ENCODE data around the gene CETN1.

Gene CETN1

GRCh38 chr18:623761-624620 is 43.8 kb downstream of the CETN1 start:
- DNase-seq, result peak; percentile 84

GRCh38 chr18:627231-627630 is 47.1 kb downstream of the CETN1 start:
- no peak for DNase-seq

GRCh38 chr18:629269-630150 is 49.3 kb downstream of the CETN1 start:
- no peak for DNase-seq

- DNase-seq, result no peak
Observed at GRCh38 chr18:631560-631959, 51.4 kb downstream of the CETN1 start.

All from NCI-H146 (cell line).